Thyroid gland (tissue), 4 donors: ENCODE measurements around the gene CNNM3. TPM values are rescaled to one million over a fixed set of nuclear protein-coding genes. Genes with fewer than 3 reads are reported as not detected.

Source experiments
- DNase-seq, 2 donors: peaks; one replicate each; pipeline ENCODE4 v3.0.0-alpha.2; 2019
- H3K27ac ChIP-seq, 3 donors: fragments of 200-600 bp; sonication (generic); 1 replicate in 2 of 3; 2 replicates in 1 of 3; pipeline ENCODE4 v1.5.1; 2016 to 2019; ENCODE audit warnings: mild to moderate bottlenecking in 1 of 3, moderate library complexity in 1 of 3
- H3K27me3 ChIP-seq: fragments of 200-600 bp; sonication (generic); one replicate; pipeline ENCODE4 v1.5.1; 2019
- H3K36me3 ChIP-seq, 2 donors: fragments of 200-600 bp; sonication (generic); one replicate each; pipeline ENCODE4 v1.5.1; 2016 to 2019
- H3K4me1 ChIP-seq, 2 donors: fragments of 200-600 bp; sonication (generic); one replicate each; pipeline ENCODE4 v1.5.1; 2017 to 2019
- H3K4me3 ChIP-seq, 3 donors: fragments of 200-600 bp; sonication (generic); replicated peaks in 1 of 3; 1 replicate in 2 of 3; 2 replicates in 1 of 3; pipeline ENCODE4 v1.5.1; 2016; ENCODE audit warnings: mild to moderate bottlenecking in 1 of 3
- H3K9me3 ChIP-seq: fragments of 200-600 bp; sonication (generic); one replicate; pipeline ENCODE4 v1.5.1; 2017
- CTCF ChIP-seq, 6 experiments: fragments of 200-600 bp in 3 of 6; fragments of 450-650 bp in 3 of 6; sonication (generic) in 3 of 6; IDR thresholded peaks; one replicate each; pipeline ENCODE4 v1.5.1; 2016 to 2019; ENCODE audit warnings: antibody characterized with exemption in 6 of 6, mild to moderate bottlenecking in 2 of 6, inconsistent platforms in 1 of 6, moderate library complexity in 1 of 6
- POLR2A ChIP-seq, 2 donors: fragments of 450-650 bp; IDR thresholded peaks; one replicate each; pipeline ENCODE4 v1.6.1; 2017; ENCODE audit warnings: antibody characterized with exemption in 2 of 2, mild to moderate bottlenecking in 2 of 2, moderate library complexity in 1 of 2
- WGBS, 2 donors: methylation state at CpG; one replicate each; pipeline ENCODE4 v1.1.5; 2017; 5-methylcytosine and 5-hydroxymethylcytosine counted together
- intact Hi-C: fragments of 100-400 bp; cut with DNase I; formaldehyde crosslinking; loops from one replicate; pipeline ENCODE4 v1.15.1; 2023
- total RNA-seq, 4 donors: library from RNA; depleted of rRNA; stranded (reverse); fragments of >200 nt; gene quantifications; one replicate each; pipeline ENCODE4 v1.2.3, GENCODE V29; 2016

CNNM3 gene
- total RNA-seq, 4 donors from 2014 or later: 18.2 to 22.8 (median 20.4) TPM

GRCh38 chr2:96873651-96874096, 57.6 kb downstream of the CNNM3 start:
- Histone ChIP-seq H3K27ac (peak overlapping the region in 2 of 3 donors; percentile 28), H3K4me3 (no peak overlapping the region), H3K4me1 (peaks cover 0 to 23% of the 10 kb centered on the region in 2 donors), H3K9me3 (no peaks in the 10 kb centered on the region), H3K27me3 (no peaks in the 10 kb centered on the region), H3K36me3 (no peaks in the 10 kb centered on the region)
- DNase-seq: peak in 1 of 2 donors; percentile 33
- intact Hi-C loops: no loop called here
- WGBS, 2 donors: 52 to 77% methylated on average over 8 of the region's 8 CpGs
- TF ChIP-seq POLR2A (IDR thresholded peaks at IDR 0.05): no peak
- TF ChIP-seq CTCF (IDR thresholded peaks at IDR 0.05): no peak

DNA sequence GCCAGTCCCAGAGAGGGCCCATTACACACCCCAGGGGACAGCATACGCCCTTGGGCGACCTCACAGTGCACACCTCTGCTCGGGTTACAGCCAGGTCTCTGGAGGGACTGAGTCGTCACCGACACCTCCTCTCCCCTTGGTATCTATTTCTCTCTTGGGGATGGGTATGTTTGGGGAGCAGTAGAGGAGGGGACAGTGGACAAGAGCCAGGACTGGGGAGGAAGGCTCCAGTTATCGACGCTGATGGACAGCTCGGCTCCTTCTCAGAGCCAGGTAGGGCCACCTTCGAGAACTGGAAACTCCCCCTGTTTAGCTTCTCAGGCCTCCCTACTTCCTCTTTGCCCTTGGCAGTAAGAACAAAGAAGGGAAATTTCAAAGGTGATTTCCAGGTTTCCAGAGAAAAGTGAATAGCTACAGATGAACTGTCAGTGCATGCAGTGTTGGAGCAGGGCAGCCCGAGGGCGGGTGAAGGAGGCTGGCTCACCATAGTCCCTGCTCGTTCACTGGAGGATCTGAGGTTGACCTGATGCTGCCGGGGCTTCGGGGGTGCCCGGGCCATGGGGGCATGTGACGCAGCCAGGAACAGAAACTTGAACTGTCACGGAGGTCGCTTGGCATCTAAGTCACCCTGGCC, 58.2 kb downstream of the CNNM3 start:
- no peak for DNase-seq
- intact Hi-C loops: no loop called here
- peak overlapping the region in 2 of 3 donors; percentile 28 for H3K27ac ChIP-seq
- no peak for TF ChIP-seq CTCF (IDR thresholded peaks at IDR 0.05)
- TF ChIP-seq POLR2A (IDR thresholded peaks at IDR 0.05): no peak
- no peaks in the 10 kb centered on the region for H3K36me3 ChIP-seq
- no peaks in the 10 kb centered on the region for H3K9me3 ChIP-seq
- H3K4me3 ChIP-seq: no peak overlapping the region
- H3K27me3 ChIP-seq: no peaks in the 10 kb centered on the region
- WGBS, 2 donors: 43 to 44% methylated on average over 15 to 17 of the region's 18 CpGs
- peaks cover 0 to 23% of the 10 kb centered on the region in 2 donors for H3K4me1 ChIP-seq

GRCh38 chr2:96875498-96876268, 59.6 kb downstream of the CNNM3 start:
- H3K9me3 ChIP-seq: no peaks in the 10 kb centered on the region
- intact Hi-C loops: no loop called here
- no peaks in the 10 kb centered on the region for H3K27me3 ChIP-seq
- TF ChIP-seq POLR2A (IDR thresholded peaks at IDR 0.05): no peak
- TF ChIP-seq CTCF (IDR thresholded peaks at IDR 0.05): no peak
- no peak overlapping the region for H3K27ac ChIP-seq
- H3K4me3 ChIP-seq: no peak overlapping the region
- WGBS, 2 donors: 73 to 77% methylated on average over 13 to 14 of the region's 14 CpGs
- no peak for DNase-seq
- H3K36me3 ChIP-seq: no peaks in the 10 kb centered on the region
- peaks cover 0 to 19% of the 10 kb centered on the region in 2 donors for H3K4me1 ChIP-seq

DNA sequence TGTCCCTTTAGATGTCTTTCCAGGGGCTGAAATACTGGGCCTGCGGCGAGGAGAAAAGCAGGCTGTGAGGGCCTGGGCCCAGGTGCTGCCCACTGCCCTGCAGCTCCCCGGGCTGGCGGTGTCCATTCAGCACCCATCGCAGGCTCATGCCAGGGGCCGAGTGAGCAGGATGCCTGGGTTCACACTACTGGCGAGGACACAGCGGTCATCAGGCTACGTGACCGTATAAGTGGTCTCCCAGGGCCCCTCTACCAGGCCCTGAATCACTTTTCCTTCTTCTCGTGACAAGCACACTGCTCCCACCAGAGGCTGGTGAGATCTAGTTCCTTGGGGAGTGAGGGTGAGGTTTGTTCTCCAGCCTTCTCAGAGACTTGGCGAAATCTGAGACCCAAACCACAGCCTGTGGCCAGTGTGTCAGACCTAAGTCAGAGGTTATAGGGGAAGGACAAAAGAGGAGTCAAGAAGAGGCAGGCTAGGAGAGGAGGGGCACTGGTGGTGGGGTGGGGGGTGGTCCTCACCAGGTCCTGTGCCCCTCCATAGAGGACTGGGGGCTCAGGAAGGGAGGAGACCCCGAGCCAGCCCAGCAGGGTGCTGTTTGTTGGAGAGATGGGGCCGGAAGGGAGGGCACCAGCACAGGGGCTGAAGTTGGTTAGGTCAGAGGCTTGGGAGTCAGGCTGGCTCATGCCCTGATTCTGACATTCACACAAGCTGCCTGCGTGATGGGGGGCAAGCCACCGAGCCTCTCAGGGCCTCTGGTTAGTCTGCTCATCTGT, 60.4 kb downstream of the CNNM3 start:
- TF ChIP-seq CTCF (IDR thresholded peaks at IDR 0.05): no peak
- no peak for TF ChIP-seq POLR2A (IDR thresholded peaks at IDR 0.05)
- no peak overlapping the region for H3K4me3 ChIP-seq
- WGBS, 2 donors: 89 to 94% methylated on average over 13 to 15 of the region's 16 CpGs

More for the DNA sequence above, 60.4 kb downstream of the CNNM3 start:
- no peaks in the 10 kb centered on the region for H3K36me3 ChIP-seq
- peaks cover 0 to 13% of the 10 kb centered on the region in 2 donors for H3K4me1 ChIP-seq
- no peaks in the 10 kb centered on the region for H3K9me3 ChIP-seq
- intact Hi-C loops: no loop called here
- no peak overlapping the region for H3K27ac ChIP-seq
- H3K27me3 ChIP-seq: no peaks in the 10 kb centered on the region
- no peak for DNase-seq
